GM18873 (cell line): Measurements from ENCODE around the gene RNU1-3.
"Not testable (repeated sequence)": the region's sequence is repeated elsewhere in the genome, so short reads cannot be mapped to it uniquely, and the experiment has no call there.

Source experiments
- ATAC-seq: cut with Tn5 transposase; IDR thresholded peaks from one replicate; pipeline ENCODE4 v1.9.1; 2021; ENCODE audit warnings: mild to moderate bottlenecking, moderate library complexity, moderate number of reproducible peaks; ENCODE audit not compliant: unreplicated experiment, low FRiP score

The RNU1-3 gene

DNA sequence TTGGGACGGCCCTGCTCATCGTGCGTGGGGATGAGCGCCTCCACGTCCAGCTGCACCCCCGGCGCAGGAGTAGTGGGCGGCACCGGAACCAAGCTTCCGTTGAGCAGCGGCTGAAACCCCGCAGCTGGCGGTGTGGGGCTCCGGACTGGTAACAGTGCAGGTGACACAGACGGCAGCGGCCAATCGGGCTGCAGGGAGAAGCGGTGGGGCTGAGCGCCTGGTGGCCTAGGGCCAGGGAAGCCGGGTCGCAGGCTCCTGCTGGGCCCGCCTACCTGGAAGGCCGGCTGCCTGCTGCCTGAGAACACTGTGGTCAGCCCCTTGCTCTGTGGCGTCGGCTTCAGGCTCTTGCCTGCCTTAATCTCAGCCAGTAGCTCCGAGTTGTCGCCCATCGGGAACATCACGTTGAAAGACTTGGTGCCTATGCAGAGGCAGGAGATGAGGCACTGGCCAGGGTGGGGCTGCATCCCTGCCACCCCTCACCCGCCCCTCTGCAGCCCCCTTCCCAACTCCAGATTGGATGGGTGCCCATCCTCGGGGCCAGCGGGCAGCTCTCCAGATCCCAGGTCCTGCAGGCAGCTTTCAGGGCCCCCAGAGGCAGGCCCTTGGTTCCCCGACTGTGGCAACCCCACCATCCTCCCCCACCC is 29.9 kb upstream of the RNU1-3 start:
- ATAC-seq: not testable (repeated sequence)

DNA sequence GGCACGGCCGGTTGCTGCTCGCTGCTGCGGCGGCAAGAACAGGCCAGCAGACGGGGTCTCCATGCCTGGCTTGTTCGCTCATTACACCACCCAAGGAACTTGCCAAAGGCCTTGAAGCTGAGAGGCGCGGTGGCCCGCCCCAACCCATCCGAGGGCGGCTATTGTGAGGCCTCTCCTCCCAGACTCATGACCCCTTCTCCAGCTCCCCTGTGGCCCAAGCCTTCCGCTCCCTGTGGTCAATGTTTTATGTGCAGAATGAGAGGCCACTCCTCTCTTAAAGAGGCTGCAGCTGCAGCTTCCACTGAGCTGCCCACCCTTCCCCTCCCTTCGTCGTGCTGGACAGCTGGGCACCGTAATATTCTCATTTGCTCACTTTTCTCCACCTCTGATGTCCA is 27.6 kb upstream of the RNU1-3 start:
- ATAC-seq: not testable (repeated sequence)

DNA sequence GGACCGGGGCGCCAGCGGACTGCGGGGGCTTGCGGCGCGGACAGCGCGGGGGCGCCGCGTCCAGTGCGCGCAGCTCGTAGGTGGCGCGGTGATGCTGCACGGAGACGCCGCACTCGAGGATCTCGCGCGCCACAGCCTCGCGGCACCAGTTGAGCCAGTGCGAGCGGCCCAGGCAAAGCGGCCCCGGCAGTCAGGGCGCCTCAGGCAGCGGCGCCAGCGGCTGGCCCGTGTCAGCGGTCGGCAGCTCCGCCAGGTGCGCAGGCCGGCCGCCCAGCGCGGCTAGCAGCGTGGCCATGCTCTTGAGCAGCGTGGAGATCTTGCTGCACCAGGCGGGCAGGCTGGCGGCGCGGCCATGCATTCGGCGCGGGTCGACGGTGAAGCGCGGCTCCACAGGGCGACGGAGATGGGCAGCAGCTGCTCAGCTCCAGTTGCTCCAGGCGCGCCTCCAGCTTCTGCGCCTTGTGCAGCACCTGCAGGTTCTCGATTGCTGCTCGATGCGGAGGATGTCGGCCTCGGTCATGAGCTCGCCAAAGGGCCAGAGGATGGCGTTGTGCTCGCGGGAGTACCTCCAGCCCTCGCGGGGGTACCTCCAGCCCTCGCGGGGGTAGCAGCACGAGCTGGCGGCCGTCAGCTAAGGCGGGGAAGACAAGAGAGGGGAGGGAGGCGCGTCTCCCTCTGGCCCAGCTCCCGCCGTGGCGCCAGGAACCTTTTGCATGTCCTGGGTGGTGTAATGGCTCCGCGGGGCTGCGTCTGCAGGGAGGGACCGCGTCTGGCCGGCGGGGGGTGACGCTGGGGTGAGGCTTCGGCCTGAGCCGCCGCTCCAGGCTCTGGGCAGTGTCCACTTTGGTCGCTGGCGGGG is 26.9 kb upstream of the RNU1-3 start:
- ATAC-seq: not testable (repeated sequence)

DNA sequence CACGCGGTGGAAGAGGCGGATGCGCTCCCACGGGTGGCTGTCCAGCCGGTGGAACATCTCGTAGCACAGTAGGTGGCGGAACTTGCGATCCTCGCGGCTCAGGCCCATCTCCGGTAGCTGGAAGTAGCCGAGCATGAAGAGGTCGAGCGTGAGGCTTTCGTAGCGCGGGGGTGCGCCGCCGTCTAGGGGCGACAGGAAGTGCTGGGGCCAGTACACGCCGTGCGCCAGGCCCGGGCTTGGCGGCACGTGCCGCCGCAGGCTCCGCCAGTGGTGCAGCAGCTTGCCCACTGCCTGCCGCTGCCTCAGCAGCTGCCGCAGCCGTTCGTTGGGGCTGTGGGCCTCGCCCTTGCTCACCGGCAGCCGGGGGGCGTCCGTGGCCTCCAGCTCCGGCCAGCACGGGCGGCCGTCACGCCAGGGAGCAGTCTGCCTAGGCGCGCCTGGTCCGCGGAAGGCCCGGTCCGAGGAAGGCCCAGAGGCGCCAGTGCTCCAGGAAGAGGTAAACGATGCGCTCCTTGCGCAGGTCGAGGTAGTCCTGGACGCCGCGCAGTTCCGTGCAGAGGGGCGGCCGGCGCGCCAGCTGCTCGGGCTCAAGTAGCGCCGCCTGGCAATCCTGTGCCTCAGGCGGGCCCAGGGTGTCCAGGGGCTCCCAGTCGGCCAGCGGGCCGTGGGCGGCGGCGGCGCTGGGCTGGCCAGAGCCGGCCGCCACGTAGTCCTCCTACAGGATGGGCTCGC is 26.1 kb upstream of the RNU1-3 start:
- ATAC-seq: not testable (repeated sequence)

DNA sequence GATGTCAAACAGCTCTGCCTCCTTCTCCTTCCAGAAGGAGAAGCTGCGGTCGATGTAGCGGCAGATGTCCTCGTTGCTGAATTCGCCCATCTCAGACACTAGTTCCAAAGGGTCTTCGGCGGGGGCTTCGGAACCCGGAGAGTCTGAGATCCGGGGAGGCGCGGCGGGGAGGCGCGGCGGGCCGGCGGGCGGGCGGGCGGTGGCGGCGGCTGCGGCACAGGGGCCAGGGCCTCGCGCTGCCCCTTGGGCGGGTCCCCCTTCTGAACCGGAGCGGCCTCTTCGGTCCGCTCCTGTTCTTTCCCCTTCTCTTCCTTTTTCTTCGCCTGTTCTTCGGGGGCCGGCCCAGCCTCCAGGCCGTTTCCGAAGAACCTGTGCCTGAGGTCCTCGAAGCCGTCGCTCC is 25.5 kb upstream of the RNU1-3 start:
- ATAC-seq: not testable (repeated sequence)

DNA sequence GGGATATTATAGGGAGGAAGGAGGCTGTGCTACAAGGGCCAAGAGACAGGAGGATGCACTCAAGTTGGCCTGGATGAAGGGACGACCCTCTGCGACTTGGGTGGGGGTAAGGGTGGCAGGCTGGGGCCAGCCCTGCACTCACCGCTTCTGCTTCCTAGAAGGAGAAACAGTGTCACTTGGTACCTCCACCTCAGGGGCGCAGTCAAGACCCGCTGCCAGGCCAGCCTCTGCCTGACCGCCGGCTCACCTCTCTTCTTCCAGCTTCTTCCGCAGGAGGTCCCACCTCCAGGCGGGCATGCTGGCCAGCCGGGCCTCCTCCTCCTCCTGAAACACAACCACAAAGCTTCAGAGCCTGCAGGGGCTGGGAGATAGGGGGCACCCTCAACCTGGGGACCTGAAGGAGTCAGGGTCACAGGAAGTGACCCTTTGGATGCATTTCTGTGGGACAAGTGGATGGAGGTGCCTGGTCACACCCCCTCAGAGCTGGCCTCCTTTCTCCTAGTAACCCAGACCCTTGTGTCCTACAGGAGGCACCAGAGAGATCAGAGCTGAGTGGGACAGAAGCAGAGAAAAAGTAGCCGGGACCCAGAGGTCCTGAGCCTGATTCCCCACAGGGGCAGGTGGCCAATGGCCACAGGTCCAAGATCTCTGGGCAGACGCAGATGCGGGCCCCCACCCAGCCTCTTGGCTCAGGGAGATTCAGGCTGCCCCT is 24.4 kb upstream of the RNU1-3 start:
- ATAC-seq: not testable (repeated sequence)

DNA sequence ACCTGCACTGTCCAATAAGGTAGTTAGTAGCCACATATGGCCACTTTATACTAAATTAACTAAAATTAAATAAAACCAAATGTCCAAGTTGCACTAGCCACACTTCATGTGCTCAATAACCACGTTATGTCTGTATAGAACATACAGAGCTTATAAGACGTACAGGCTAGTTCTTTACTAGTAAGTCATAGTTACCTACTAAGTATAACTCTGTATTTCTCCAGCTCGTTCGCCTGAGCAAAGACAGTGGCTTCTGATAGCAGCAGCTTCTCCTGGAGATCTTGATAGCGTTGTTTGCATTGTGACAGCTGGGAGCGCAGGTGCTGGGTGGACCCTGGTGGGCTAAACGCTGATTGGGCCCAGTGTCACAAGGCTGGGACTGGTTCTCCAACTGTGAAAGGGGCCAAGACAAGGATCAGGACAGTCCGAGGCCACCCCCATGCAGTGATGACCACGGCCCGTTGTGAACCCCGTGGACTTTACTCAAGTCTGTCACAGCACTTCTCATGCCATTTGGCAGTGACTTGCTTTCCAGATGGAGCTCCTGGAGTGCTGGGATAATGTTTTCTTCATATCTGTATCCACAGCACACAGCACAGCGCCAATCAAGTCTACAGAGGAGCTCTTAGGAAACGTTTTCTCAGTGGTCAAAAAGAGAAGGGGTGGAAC is 20.5 kb upstream of the RNU1-3 start:
- ATAC-seq: not testable (repeated sequence)

DNA sequence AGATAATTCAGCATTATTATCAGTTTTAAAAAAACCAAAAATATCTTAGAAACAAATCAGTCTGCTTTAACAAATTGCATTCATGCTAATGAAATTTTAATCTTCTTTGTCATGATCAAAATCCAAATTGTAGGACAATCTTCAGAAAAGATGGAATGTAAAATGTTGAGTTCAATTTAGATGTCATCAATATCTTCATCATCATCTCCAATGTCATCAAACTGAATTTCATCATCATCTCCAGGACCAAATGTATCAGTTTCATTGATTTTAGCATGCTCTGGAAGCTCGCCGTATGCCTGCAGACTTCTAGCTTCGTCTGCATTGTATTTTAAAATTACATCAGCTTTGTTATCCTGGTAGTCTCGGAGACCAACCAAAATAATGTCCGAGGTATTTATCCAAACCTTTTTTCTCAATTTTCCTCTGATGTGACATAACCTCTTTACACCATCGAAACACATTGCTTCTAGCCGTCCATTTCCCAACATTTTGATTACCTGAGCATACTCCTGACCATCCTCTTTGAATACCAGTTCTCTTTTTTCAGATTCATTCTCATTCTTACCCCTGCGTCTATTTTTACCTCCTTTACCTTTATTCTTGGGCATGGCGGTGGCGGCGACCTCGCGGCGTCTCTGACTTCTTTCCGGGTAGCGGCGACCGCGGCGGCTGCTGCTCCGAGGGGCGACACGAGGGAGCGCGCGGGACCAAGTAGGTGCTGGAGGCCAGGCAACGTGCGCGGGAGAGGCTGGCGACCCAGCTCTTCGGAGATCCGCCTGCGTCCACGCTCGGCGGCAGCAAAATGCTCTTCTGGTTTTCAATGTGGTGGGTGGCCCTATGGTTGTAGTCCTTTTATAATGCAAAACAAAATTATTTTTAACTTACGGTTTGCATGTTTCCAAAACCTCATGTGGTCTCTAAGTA is 19.0 kb upstream of the RNU1-3 start:
- ATAC-seq: not testable (repeated sequence)

DNA sequence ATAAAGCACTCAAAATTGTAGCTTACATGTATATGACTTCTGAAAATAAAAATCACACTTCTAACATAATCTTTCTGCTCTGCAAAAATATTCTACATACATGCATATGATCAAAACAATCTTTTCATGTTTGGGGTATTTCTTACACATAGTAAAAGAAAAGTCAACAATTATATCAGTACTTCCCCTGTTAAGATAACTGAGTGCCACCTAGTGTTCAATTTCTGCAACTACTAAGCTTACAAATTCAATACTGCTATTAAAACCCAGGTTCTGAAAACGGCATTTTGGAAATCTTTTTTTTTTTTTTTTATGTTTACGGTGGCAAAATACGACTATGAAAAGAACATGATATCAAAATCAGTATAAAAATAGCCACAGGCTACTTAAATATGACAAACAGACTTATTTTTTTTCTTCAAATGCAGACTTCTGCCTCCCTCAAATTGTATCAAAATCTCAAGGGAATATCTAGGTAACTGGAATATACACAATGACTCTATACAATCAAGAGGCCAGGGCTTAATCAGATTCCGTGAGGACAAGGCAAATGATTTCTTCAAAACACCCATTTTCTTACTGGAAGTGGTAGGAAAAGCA is 18.1 kb upstream of the RNU1-3 start:
- ATAC-seq: not testable (repeated sequence)

DNA sequence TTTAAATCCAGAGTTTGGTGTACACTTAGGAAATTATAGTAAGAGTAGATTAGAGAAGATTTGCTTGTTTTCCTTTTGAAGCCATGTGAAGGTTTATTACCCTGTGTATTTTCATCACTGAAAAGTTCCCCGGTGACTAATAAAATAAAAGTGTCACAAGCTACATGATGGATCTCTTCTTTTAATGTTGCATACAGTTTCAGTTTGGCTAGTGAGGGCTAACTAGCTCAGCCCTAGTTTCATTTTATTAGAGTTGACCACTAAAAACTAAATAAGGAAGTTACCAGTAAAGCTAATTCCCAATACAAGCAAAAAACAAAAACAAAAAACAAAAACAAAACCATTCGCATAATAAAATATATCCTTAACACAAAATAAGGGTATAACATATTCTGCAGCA is 17.4 kb upstream of the RNU1-3 start:
- ATAC-seq: not testable (repeated sequence)

DNA sequence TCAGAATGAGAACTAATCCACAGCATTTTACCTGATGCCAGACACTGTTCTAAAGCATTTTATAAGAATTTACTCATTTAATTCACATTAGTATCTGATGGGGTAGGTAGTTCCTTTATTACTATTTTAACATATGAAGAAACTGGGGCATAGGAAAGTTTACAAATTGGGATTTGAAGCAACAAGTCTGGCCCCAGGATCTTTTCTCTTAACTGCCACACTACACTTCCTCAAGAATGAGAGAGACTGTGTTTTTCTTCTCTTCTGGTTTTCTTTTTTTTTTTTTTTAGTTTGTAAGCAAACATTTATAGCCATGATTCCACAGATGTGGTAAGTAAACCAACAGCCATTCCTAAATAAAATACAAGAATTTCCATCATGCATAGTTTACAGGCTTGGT is 16.1 kb upstream of the RNU1-3 start:
- not testable (repeated sequence) for ATAC-seq

DNA sequence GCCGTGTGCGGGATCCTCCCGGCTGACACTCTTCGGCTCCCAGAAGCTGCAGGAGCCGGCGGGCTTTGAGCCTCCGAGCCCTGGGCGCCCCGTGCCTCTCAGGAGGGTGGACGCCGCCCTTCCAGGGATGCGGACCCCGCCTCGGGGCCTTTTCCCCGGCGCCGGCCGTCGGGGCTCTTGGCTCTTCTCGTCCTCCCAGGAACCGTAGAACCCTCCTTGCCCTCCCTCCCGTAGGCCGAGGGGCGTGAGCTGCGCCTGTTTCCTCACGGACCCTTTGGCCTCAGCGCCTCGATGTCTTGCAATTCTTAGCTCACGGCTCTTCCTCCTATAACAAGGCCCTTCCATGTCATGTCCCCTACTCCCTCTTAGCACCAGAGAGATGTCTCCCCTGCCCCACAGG is 13.6 kb upstream of the RNU1-3 start:
- not testable (repeated sequence) for ATAC-seq

DNA sequence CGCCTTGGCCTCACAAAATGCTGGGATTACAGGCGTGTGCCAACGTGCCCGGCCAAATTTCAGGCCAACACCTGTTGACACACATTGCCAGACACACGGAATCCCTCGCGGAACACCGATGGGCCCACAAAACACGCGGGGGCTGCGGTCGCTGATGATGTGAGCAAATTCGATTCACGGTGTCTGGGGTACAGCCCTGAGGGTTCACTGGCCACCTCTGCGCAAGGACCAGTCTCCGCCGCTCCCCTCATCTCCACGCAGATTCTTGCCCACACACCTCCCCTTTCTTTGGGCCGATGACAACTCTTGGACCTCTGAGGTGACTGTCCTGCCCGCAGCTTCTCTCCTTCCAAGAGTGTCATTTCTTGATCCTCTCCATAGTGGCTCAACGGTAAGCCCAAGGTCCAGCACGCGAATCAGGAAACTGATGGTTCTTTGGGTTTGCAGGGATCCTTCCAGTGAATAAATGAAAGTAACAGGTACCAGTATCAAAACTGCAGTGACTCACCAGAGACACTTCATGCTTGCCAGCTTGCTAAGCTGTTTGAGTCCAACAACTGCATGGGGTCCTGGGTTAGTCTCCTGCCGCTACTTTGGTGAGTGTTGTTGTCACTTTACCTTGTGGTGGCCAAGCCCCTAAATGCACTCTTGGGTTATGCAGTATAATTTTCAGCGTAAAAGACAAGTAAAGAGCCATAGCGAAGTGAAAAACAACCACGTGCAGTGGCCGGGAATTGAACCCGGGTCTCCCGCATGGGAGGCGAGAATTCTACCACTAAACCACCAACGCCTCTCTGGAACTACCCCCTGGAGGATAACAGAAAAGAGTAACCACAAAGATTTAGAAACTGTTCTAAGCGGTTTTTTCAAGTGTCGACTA is 11.0 kb upstream of the RNU1-3 start:
- no peak for ATAC-seq

DNA sequence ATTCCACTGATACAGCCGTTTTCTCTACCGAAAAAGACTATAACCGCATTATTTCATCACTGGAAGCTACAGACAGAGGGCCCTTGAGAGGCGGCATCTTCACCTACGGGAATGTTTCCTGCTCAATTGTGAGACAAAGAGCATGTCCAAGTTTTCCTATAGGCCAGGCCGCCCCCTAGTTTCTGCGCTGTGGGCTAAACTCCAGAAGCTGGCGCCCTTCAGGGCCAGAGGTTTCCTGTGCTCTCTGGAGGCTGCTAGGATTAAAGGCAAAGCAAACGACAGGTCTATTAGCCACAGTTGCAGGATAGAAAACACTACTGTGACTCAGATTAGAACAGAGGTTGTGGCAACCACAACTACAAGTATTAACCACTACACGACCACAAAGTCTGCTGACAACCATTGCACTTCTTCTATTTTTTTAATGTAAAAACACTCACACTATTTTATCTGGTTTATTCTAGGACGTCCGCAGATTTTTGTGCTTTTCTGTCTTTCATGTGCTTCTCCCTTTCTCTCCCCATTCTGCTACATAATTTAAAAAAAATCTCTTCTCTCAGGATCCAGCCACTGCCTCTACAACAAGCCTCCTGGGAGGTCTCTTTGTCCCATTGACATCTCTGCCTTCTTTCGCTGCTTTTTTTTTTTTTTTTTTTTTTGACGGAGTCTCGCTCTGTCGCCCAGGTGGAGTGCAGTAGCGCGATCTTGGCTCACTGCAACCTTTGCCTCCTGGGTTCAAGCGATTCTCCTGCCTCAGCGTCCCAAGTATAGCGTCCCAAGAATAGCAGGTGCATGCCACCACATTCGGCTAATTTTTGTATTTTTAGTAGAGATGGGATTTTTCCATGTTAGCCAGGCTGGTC is 10.1 kb upstream of the RNU1-3 start:
- ATAC-seq: not testable (repeated sequence)

DNA sequence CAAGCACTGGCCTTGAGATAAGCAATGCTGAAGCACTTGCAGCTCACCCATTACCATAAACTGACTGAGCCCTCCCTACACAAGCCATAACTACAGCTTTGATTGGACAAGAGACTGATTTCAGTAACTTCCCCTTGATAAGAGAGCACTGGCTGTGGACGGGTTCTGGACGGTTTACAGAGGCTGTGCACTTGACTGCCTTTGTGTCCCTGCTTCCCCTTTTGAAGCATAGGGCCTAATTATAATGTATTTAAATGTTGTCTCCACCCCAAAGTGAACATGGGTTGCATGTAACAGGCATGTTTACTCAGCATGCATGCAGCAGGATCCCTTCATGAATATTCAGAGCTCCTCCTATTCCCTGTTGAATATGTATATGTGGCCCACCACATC is 8.4 kb upstream of the RNU1-3 start:
- ATAC-seq: not testable (repeated sequence)

DNA sequence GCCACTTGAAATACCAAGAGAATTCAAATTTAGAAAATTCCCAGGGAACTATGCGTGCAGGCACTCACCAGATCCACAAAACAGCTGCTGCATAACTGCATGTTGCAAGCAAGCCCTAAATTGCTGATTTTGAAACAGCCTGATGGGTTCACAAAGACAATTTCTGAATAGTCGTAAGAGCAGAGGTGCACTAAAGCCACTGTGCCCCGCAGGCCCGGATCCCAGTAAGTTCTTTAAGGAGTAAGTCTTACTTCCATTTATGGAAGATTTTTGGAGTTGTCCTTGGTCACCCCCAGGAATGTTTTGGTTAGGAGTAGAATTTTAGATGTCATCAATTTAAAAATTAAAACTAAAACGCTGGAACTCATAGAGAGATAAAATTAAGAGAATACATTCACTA is 7.2 kb upstream of the RNU1-3 start:
- not testable (repeated sequence) for ATAC-seq

DNA sequence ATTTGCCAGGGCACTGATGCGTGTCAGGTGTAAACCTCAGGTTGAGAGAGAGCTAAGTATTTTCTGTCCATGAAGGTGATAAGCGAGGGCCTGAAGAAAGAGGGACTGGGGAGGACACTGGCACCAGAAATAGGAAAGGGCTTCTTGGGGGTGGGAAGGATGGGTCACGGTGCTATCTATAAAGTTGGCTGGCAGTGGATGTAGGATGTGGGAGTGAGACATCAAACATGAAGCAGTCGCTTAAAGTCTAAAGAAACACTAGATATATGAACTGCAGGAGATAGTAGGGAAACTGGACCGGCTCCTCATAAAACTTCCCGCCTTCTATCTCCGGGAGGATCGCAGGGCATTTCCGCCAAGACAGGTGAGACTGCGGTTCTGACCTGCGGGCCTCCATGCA is 912 bp downstream of the RNU1-3 start:
- not testable (repeated sequence) for ATAC-seq
